ENCODE data around the gene SEBOX.
A peak's percentile ranks its signal among the peaks of the same experiment; 100 is the strongest.

Gene SEBOX

GRCh38 chr17:28334171-28334570 lies 30.8 kb downstream of the SEBOX start:
- no peaks in the 10 kb centered on the region for H3K9me3 ChIP-seq (ENCODE audit: insufficient read depth, low read length)
- no peak for DNase-seq (ENCODE audit: low read depth, low spot score)
- H3K36me3 ChIP-seq (ENCODE audit: insufficient read depth, insufficient read length, low read length): peaks cover 30% of the 10 kb centered on the region
- H3K9ac ChIP-seq (ENCODE audit: insufficient read length, low read depth): peak overlapping the region; percentile 65
- H3K27me3 ChIP-seq (ENCODE audit: insufficient read depth, insufficient read length): no peaks in the 10 kb centered on the region
- H3K4me3 ChIP-seq (ENCODE audit: insufficient read length, low read depth): peak overlapping the region; percentile 71
- no peak for TF ChIP-seq YY1 (IDR thresholded peaks at IDR 0.05; ENCODE audit: insufficient read depth, insufficient read length)
- no peak for TF ChIP-seq SUZ12 (IDR thresholded peaks at IDR 0.05; ENCODE audit: extremely low read depth, insufficient read depth, insufficient read length)
- no peak for TF ChIP-seq ZNF274 (IDR thresholded peaks at IDR 0.05; ENCODE audit: low read depth, low read length)
- no peaks in the 10 kb centered on the region for H3K4me1 ChIP-seq (ENCODE audit: insufficient read depth, insufficient read length)

- no peak for TF ChIP-seq YY1 (IDR thresholded peaks at IDR 0.05; ENCODE audit: insufficient read depth, insufficient read length)
- TF ChIP-seq SUZ12 (IDR thresholded peaks at IDR 0.05; ENCODE audit: extremely low read depth, insufficient read depth, insufficient read length): no peak
Observed at GRCh38 chr17:28333083-28333746, 31.8 kb downstream of the SEBOX start.

GRCh38 chr17:28331891-28332420 lies 33.0 kb downstream of the SEBOX start:
- no peaks in the 10 kb centered on the region for H3K4me1 ChIP-seq (ENCODE audit: insufficient read depth, insufficient read length)
- no peaks in the 10 kb centered on the region for H3K27me3 ChIP-seq (ENCODE audit: insufficient read depth, insufficient read length)
- TF ChIP-seq ZNF274 (IDR thresholded peaks at IDR 0.05; ENCODE audit: low read depth, low read length) (no peak), YY1 (IDR thresholded peaks at IDR 0.05; ENCODE audit: insufficient read depth, insufficient read length) (no peak), SUZ12 (IDR thresholded peaks at IDR 0.05; ENCODE audit: extremely low read depth, insufficient read depth, insufficient read length) (no peak)
- no peak overlapping the region for H3K4me3 ChIP-seq (ENCODE audit: insufficient read length, low read depth)
- DNase-seq (ENCODE audit: low read depth, low spot score): no peak
- no peak overlapping the region for H3K9ac ChIP-seq (ENCODE audit: insufficient read length, low read depth)
- H3K36me3 ChIP-seq (ENCODE audit: insufficient read depth, insufficient read length, low read length): peaks cover 40% of the 10 kb centered on the region
- no peaks in the 10 kb centered on the region for H3K9me3 ChIP-seq (ENCODE audit: insufficient read depth, low read length)

More at GRCh38 chr17:28333083-28333746, 31.8 kb downstream of the SEBOX start:
- H3K27me3 ChIP-seq (ENCODE audit: insufficient read depth, insufficient read length): no peaks in the 10 kb centered on the region
- peaks cover 32% of the 10 kb centered on the region for H3K36me3 ChIP-seq (ENCODE audit: insufficient read depth, insufficient read length, low read length)
- H3K4me3 ChIP-seq (ENCODE audit: insufficient read length, low read depth): no peak overlapping the region
- no peaks in the 10 kb centered on the region for H3K4me1 ChIP-seq (ENCODE audit: insufficient read depth, insufficient read length)
- H3K9ac ChIP-seq (ENCODE audit: insufficient read length, low read depth): no peak overlapping the region
- no peak for DNase-seq (ENCODE audit: low read depth, low spot score)
- H3K9me3 ChIP-seq (ENCODE audit: insufficient read depth, low read length): no peaks in the 10 kb centered on the region

- Histone ChIP-seq H3K9me3 (ENCODE audit: insufficient read depth, low read length) (no peaks in the 10 kb centered on the region), H3K27me3 (ENCODE audit: insufficient read depth, insufficient read length) (no peaks in the 10 kb centered on the region), H3K4me1 (ENCODE audit: insufficient read depth, insufficient read length) (no peaks in the 10 kb centered on the region), H3K4me3 (ENCODE audit: insufficient read length, low read depth) (no peak overlapping the region), H3K9ac (ENCODE audit: insufficient read length, low read depth) (no peak overlapping the region), H3K36me3 (ENCODE audit: insufficient read depth, insufficient read length, low read length) (peaks cover 53% of the 10 kb centered on the region)
- TF ChIP-seq SUZ12 (IDR thresholded peaks at IDR 0.05; ENCODE audit: extremely low read depth, insufficient read depth, insufficient read length) (no peak), YY1 (IDR thresholded peaks at IDR 0.05; ENCODE audit: insufficient read depth, insufficient read length) (no peak), ZNF274 (IDR thresholded peaks at IDR 0.05; ENCODE audit: low read depth, low read length) (no peak)
- no peak for DNase-seq (ENCODE audit: low read depth, low spot score)
Observed at GRCh38 chr17:28330671-28331070, 34.3 kb downstream of the SEBOX start.

GRCh38 chr17:28328325-28328724 lies 36.7 kb downstream of the SEBOX start:
- no peaks in the 10 kb centered on the region for H3K27me3 ChIP-seq (ENCODE audit: insufficient read depth, insufficient read length)
- no peaks in the 10 kb centered on the region for H3K9me3 ChIP-seq (ENCODE audit: insufficient read depth, low read length)
- H3K4me3 ChIP-seq (ENCODE audit: insufficient read length, low read depth): no peak overlapping the region
- no peak for TF ChIP-seq SUZ12 (IDR thresholded peaks at IDR 0.05; ENCODE audit: extremely low read depth, insufficient read depth, insufficient read length)
- TF ChIP-seq ZNF274 (IDR thresholded peaks at IDR 0.05; ENCODE audit: low read depth, low read length): no peak
- TF ChIP-seq YY1 (IDR thresholded peaks at IDR 0.05; ENCODE audit: insufficient read depth, insufficient read length): no peak
- peaks cover 64% of the 10 kb centered on the region for H3K36me3 ChIP-seq (ENCODE audit: insufficient read depth, insufficient read length, low read length)
- no peaks in the 10 kb centered on the region for H3K4me1 ChIP-seq (ENCODE audit: insufficient read depth, insufficient read length)
- no peak overlapping the region for H3K9ac ChIP-seq (ENCODE audit: insufficient read length, low read depth)
- DNase-seq (ENCODE audit: low read depth, low spot score): no peak

- H3K4me3 ChIP-seq (ENCODE audit: insufficient read length, low read depth): no peak overlapping the region
- TF ChIP-seq SUZ12 (IDR thresholded peaks at IDR 0.05; ENCODE audit: extremely low read depth, insufficient read depth, insufficient read length) (no peak), YY1 (IDR thresholded peaks at IDR 0.05; ENCODE audit: insufficient read depth, insufficient read length) (no peak), ZNF274 (IDR thresholded peaks at IDR 0.05; ENCODE audit: low read depth, low read length) (no peak)
- no peaks in the 10 kb centered on the region for H3K9me3 ChIP-seq (ENCODE audit: insufficient read depth, low read length)
- H3K27me3 ChIP-seq (ENCODE audit: insufficient read depth, insufficient read length): no peaks in the 10 kb centered on the region
- DNase-seq (ENCODE audit: low read depth, low spot score): no peak
- no peaks in the 10 kb centered on the region for H3K4me1 ChIP-seq (ENCODE audit: insufficient read depth, insufficient read length)
- no peak overlapping the region for H3K9ac ChIP-seq (ENCODE audit: insufficient read length, low read depth)
- peaks cover 67% of the 10 kb centered on the region for H3K36me3 ChIP-seq (ENCODE audit: insufficient read depth, insufficient read length, low read length)
Observed at GRCh38 chr17:28327709-28328108, 37.3 kb downstream of the SEBOX start.

- no peak for TF ChIP-seq ZNF274 (IDR thresholded peaks at IDR 0.05; ENCODE audit: low read depth, low read length)
- TF ChIP-seq SUZ12 (IDR thresholded peaks at IDR 0.05; ENCODE audit: extremely low read depth, insufficient read depth, insufficient read length): no peak
- TF ChIP-seq YY1 (IDR thresholded peaks at IDR 0.05; ENCODE audit: insufficient read depth, insufficient read length): no peak
- no peaks in the 10 kb centered on the region for H3K9me3 ChIP-seq (ENCODE audit: insufficient read depth, low read length)
- H3K9ac ChIP-seq (ENCODE audit: insufficient read length, low read depth): no peak overlapping the region
- no peak overlapping the region for H3K4me3 ChIP-seq (ENCODE audit: insufficient read length, low read depth)
- no peak for DNase-seq (ENCODE audit: low read depth, low spot score)
- peaks cover 66% of the 10 kb centered on the region for H3K36me3 ChIP-seq (ENCODE audit: insufficient read depth, insufficient read length, low read length)
- H3K27me3 ChIP-seq (ENCODE audit: insufficient read depth, insufficient read length): no peaks in the 10 kb centered on the region
- no peaks in the 10 kb centered on the region for H3K4me1 ChIP-seq (ENCODE audit: insufficient read depth, insufficient read length)
Observed at GRCh38 chr17:28327031-28327607, 37.9 kb downstream of the SEBOX start.

Data from NT2/D1 (cell line).